HepG2 (cell line): ENCODE results near the gene SNRNP48. TPM values are rescaled to one million over a fixed set of nuclear protein-coding genes. Genes with fewer than 3 reads are reported as not detected.
A peak's percentile ranks its signal among the peaks of the same experiment; 100 is the strongest.

Experiments
- CCAR2 ChIP-seq: fragments of 200-400 bp; formaldehyde crosslinking; optimal IDR thresholded peaks from 2 replicates; pipeline ENCODE3; 2018; ENCODE audit warnings: low read depth, mild to moderate bottlenecking, low read length, moderate library complexity
- DNMT1 ChIP-seq: sonication (generic); formaldehyde crosslinking; IDR thresholded peaks from 2 replicates; pipeline ENCODE4 v1.5.1; 2020; ENCODE audit warnings: mild to moderate bottlenecking, missing genetic modification reagents
- FLYWCH1 ChIP-seq: sonication (generic); formaldehyde crosslinking; IDR thresholded peaks from 2 replicates; pipeline ENCODE4 v1.8.1; 2023; ENCODE audit warnings: mild to moderate bottlenecking, missing genetic modification reagents
- MAZ ChIP-seq, 2 experiments: sonication (generic) in 1 of 2; formaldehyde crosslinking in 1 of 2; IDR thresholded peaks; 2 replicates each; pipeline versions ENCODE4 v1.5.0 to v1.6.1; 2012 to 2020; ENCODE audit warnings: low read depth in 2 of 2, mild to moderate bottlenecking in 2 of 2, borderline replicate concordance in 1 of 2, improper control_type of control experiment in 1 of 2, low read length in 1 of 2, missing genetic modification reagents in 1 of 2, moderate library complexity in 1 of 2
- PRDM4 ChIP-seq: sonication (generic); formaldehyde crosslinking; IDR thresholded peaks from 2 replicates; pipeline ENCODE4 v1.9.0; 2021; ENCODE audit warnings: missing genetic modification reagents, borderline replicate concordance
- REST ChIP-seq, 2 experiments: IDR thresholded peaks; 2 replicates each; pipeline ENCODE4 v1.6.1; 2011 to 2012; ENCODE audit warnings: low read length in 2 of 2, borderline replicate concordance in 1 of 2, low read depth in 1 of 2, mild to moderate bottlenecking in 1 of 2, moderate library complexity in 1 of 2
- SRSF4 ChIP-seq: fragments of 200-400 bp; formaldehyde crosslinking; IDR thresholded peaks from one replicate; pipeline ENCODE4 v1.6.1; 2018; ENCODE audit warnings: mild to moderate bottlenecking, low read depth, low read length, moderate library complexity; ENCODE audit not compliant: poor library complexity, severe bottlenecking
- ZFYVE20 ChIP-seq: sonication (generic); formaldehyde crosslinking; IDR thresholded peaks from 2 replicates; pipeline ENCODE4 v1.8.0; 2023; ENCODE audit warnings: low read depth, mild to moderate bottlenecking, moderate library complexity, missing genetic modification reagents, borderline replicate concordance
- ZNF124 ChIP-seq: sonication (generic); formaldehyde crosslinking; IDR thresholded peaks from 2 replicates; pipeline ENCODE4 v1.4.0; 2020; ENCODE audit warnings: missing genetic modification reagents
- ZNF552 ChIP-seq: sonication (generic); formaldehyde crosslinking; IDR thresholded peaks from 2 replicates; pipeline ENCODE4 v1.9.0; 2022; ENCODE audit warnings: missing genetic modification reagents, mild to moderate bottlenecking, borderline replicate concordance
- ZSCAN20 ChIP-seq: sonication (generic); formaldehyde crosslinking; IDR thresholded peaks from 2 replicates; pipeline ENCODE4 v1.4.0; 2020; ENCODE audit warnings: missing genetic modification reagents, mild to moderate bottlenecking, borderline replicate concordance
- ZSCAN25 ChIP-seq: sonication (generic); formaldehyde crosslinking; IDR thresholded peaks from 2 replicates; pipeline ENCODE4 v1.8.0; 2022; ENCODE audit warnings: mild to moderate bottlenecking, missing genetic modification reagents
- ZSCAN29 ChIP-seq: sonication (generic); formaldehyde crosslinking; conservative IDR thresholded peaks from 2 replicates; pipeline ENCODE4 v1.4.0; 2020; ENCODE audit warnings: mild to moderate bottlenecking, missing genetic modification reagents
- polyA plus RNA-seq, 8 experiments: library from polyadenylated mRNA; depleted of rRNA in 3 of 8; stranded (reverse) in 7 of 8; unstranded in 1 of 8; fragments of >200 nt; fragmentation: Illumina TruSeq in 4 of 8; extraction: Trizol in 4 of 8; gene quantifications; 2 replicates each; pipeline versions ENCODE4 v1.2.1 to v1.2.3, GENCODE V29; 2011 to 2016; ENCODE audit warnings: low read depth in 4 of 8, missing spikeins in 1 of 8, mixed read lengths in 1 of 8; ENCODE audit not compliant: insufficient read depth in 1 of 8
- total RNA-seq, 5 experiments: library from RNA; depleted of rRNA; stranded (reverse); fragments of >200 nt; fragmentation: Illumina TruSeq; extraction: Trizol; gene quantifications; 2 replicates each; pipeline ENCODE4 v1.2.3, GENCODE V29; 2016; ENCODE audit warnings: low read depth in 1 of 5
- TF ChIP-seq, protein P1 (sequence below): sonication (generic); formaldehyde crosslinking; IDR thresholded peaks from 2 replicates; pipeline ENCODE4 v1.9.0; 2021; ENCODE audit warnings: missing genetic modification reagents, borderline replicate concordance

The SNRNP48 gene
- total and polyA plus RNA-seq, 2 of the 13 experiments (the other 11 are each of a cell fraction or from before 2014, with no cell fraction given): 17.5 to 47.5 TPM

GRCh38 chr6:7589949-7590917, at the start of gene SNRNP48 (continued):
- TF ChIP-seq FLYWCH1 (CRISPR knock-in tag) (0 out of 2 replicates have a peak, but pooled peaks have one; percentile 52), ZNF552 (CRISPR knock-in tag) (no peak), PRDM4 (no peak), DNMT1 (CRISPR knock-in tag) (peak; percentile 92), ZNF124 (CRISPR knock-in tag) (peak; percentile 81; the same call in 1 of the 2 replicates), CCAR2 (no peak), ZSCAN20 (CRISPR knock-in tag) (0 out of 2 replicates have a peak, but pooled peaks have one; percentile 14), REST (IDR thresholded peaks at IDR 0.05; ENCODE audit: borderline replicate concordance in 1 of 2, low read depth in 1 of 2, low read length in 2 of 2) (peak in 1 of 2 experiments; percentile 55; a peak in 1 of 4 replicates), SRSF4 (no peak), MAZ (IDR thresholded peaks at IDR 0.05; ENCODE audit: borderline replicate concordance, low read depth, low read length) (peak; percentile 20; the same call in 1 of the 2 replicates), MAZ (CRISPR knock-in tag; IDR thresholded peaks at IDR 0.05; ENCODE audit: low read depth) (peak; percentile 64; the same call in 1 of the 2 replicates), ZSCAN29 (peak; percentile 87), ZFYVE20 (CRISPR knock-in tag) (no peak), ZSCAN25 (CRISPR knock-in tag) (no peak)
- TF ChIP-seq, protein P1, sequence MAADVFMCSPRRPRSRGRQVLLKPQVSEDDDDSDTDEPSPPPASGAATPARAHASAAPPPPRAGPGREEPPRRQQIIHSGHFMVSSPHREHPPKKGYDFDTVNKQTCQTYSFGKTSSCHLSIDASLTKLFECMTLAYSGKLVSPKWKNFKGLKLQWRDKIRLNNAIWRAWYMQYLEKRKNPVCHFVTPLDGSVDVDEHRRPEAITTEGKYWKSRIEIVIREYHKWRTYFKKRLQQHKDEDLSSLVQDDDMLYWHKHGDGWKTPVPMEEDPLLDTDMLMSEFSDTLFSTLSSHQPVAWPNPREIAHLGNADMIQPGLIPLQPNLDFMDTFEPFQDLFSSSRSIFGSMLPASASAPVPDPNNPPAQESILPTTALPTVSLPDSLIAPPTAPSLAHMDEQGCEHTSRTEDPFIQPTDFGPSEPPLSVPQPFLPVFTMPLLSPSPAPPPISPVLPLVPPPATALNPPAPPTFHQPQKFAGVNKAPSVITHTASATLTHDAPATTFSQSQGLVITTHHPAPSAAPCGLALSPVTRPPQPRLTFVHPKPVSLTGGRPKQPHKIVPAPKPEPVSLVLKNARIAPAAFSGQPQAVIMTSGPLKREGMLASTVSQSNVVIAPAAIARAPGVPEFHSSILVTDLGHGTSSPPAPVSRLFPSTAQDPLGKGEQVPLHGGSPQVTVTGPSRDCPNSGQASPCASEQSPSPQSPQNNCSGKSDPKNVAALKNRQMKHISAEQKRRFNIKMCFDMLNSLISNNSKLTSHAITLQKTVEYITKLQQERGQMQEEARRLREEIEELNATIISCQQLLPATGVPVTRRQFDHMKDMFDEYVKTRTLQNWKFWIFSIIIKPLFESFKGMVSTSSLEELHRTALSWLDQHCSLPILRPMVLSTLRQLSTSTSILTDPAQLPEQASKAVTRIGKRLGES (CRISPR knock-in tag): no peak
